ENCODE results near the gene ARG1.

DNA sequence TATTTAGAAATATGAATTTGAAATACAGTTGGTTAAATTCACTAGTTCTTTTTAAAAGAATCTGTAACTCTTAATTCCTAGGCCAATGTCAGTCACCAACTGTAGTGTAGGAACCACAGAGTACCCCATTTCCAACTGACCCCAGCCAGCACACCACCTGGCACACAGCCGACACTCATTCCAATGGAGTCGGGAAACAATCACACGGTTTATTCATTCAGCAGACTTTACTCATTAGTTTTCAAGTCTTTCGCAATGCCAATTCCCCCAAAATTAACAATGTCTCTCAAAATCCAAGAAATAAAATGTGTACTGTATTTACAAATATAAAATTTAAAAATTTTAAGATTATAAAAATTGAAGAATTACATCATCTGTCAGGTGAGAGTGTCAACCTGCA, 13.5 kb downstream of the ARG1 start:
- TF ChIP-seq EZH2 (optimal IDR thresholded peaks at IDR 0.05; ENCODE audit: low read depth, low read length), result no peak
- TF ChIP-seq, protein P1, sequence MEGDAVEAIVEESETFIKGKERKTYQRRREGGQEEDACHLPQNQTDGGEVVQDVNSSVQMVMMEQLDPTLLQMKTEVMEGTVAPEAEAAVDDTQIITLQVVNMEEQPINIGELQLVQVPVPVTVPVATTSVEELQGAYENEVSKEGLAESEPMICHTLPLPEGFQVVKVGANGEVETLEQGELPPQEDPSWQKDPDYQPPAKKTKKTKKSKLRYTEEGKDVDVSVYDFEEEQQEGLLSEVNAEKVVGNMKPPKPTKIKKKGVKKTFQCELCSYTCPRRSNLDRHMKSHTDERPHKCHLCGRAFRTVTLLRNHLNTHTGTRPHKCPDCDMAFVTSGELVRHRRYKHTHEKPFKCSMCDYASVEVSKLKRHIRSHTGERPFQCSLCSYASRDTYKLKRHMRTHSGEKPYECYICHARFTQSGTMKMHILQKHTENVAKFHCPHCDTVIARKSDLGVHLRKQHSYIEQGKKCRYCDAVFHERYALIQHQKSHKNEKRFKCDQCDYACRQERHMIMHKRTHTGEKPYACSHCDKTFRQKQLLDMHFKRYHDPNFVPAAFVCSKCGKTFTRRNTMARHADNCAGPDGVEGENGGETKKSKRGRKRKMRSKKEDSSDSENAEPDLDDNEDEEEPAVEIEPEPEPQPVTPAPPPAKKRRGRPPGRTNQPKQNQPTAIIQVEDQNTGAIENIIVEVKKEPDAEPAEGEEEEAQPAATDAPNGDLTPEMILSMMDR (IDR thresholded peaks at IDR 0.05; ENCODE audit: low read length), result no peak
- TF ChIP-seq EZH2phosphoT487 (IDR thresholded peaks at IDR 0.05; ENCODE audit: low read length), result no peak
